ENCODE data around the gene SYT17.
A peak's percentile ranks its signal among the peaks of the same experiment; 100 is the strongest.

Gene SYT17

GRCh38 chr16:19219836-19220235 lies 51.8 kb downstream of the SYT17 start:
- DNase-seq (ENCODE audit: low spot score), result peak; percentile 22

GRCh38 chr16:19223235-19224170 lies 55.5 kb downstream of the SYT17 start:
- peak; percentile 11 for DNase-seq (ENCODE audit: low spot score)

GRCh38 chr16:19225651-19226050 lies 57.6 kb downstream of the SYT17 start:
- DNase-seq (ENCODE audit: low spot score), result no peak

- no peak for DNase-seq (ENCODE audit: low spot score)
Measured at GRCh38 chr16:19227643-19228042, 59.6 kb downstream of the SYT17 start.

GRCh38 chr16:19228052-19228451 lies 60.0 kb downstream of the SYT17 start:
- no peak for DNase-seq (ENCODE audit: low spot score)

- DNase-seq (ENCODE audit: low spot score), result no peak
Measured at GRCh38 chr16:19228575-19228974, 60.5 kb downstream of the SYT17 start.

GRCh38 chr16:19230575-19230974 lies 62.5 kb downstream of the SYT17 start:
- DNase-seq (ENCODE audit: low spot score), result no peak

GRCh38 chr16:19231881-19232280 lies 63.8 kb downstream of the SYT17 start:
- no peak for DNase-seq (ENCODE audit: low spot score)

GRCh38 chr16:19232988-19233387 lies 64.9 kb downstream of the SYT17 start:
- DNase-seq (ENCODE audit: low spot score), result no peak

- DNase-seq (ENCODE audit: low spot score), result no peak
Measured at GRCh38 chr16:19235478-19235877, 67.4 kb downstream of the SYT17 start.

GRCh38 chr16:19235886-19236285 lies 67.8 kb downstream of the SYT17 start:
- no peak for DNase-seq (ENCODE audit: low spot score)

GRCh38 chr16:19236561-19237209 lies 68.6 kb downstream of the SYT17 start:
- DNase-seq (ENCODE audit: low spot score), result peak; percentile 37

GRCh38 chr16:19238406-19238805 lies 70.4 kb downstream of the SYT17 start:
- DNase-seq (ENCODE audit: low spot score), result no peak

GRCh38 chr16:19239511-19240155 lies 71.6 kb downstream of the SYT17 start:
- no peak for DNase-seq (ENCODE audit: low spot score)

- no peak for DNase-seq (ENCODE audit: low spot score)
Measured at GRCh38 chr16:19240494-19240893, 72.5 kb downstream of the SYT17 start.

- DNase-seq (ENCODE audit: low spot score), result no peak
Measured at GRCh38 chr16:19241512-19241911, 73.5 kb downstream of the SYT17 start.

GRCh38 chr16:19242186-19242585 lies 74.1 kb downstream of the SYT17 start:
- DNase-seq (ENCODE audit: low spot score), result no peak

- DNase-seq (ENCODE audit: low spot score), result no peak
Measured at GRCh38 chr16:19242987-19243575, 75.0 kb downstream of the SYT17 start.

GRCh38 chr16:19245326-19245925 lies 77.4 kb downstream of the SYT17 start:
- DNase-seq (ENCODE audit: low spot score), result no peak

- DNase-seq (ENCODE audit: low spot score), result no peak
Measured at GRCh38 chr16:19252904-19253303, 84.9 kb downstream of the SYT17 start.

- no peak for DNase-seq (ENCODE audit: low spot score)
Measured at GRCh38 chr16:19254611-19255010, 86.6 kb downstream of the SYT17 start.

GRCh38 chr16:19264123-19264673 lies 96.2 kb downstream of the SYT17 start:
- no peak for DNase-seq (ENCODE audit: low spot score)
